HG03342 (cell line): ENCODE data around the gene GRM7.

Experiments
- ATAC-seq: cut with Tn5 transposase; IDR thresholded peaks from one replicate; pipeline ENCODE4 v1.9.1; 2021; ENCODE audit warnings: mild to moderate bottlenecking, moderate library complexity; ENCODE audit not compliant: unreplicated experiment

The GRM7 gene

DNA sequence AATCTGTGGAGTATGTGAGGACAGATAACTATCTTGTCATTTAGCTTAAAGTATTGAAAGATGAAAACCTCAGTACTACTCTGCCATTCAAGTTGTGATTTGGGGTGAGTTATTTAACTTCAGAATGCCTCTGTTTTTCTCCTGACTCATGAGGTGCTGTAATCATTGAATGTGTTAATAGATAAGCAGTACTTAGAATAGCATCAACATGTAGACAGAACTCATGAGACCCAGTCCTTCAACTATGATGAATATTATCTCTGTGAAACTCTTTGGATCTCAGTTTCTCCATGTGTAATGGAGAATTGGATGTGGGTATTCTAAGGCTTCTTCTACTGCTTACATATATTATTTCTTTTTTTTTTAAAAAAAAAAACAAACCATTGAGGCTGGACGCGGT lies 431.4 kb downstream of the GRM7 start:
- ATAC-seq, result no peak

DNA sequence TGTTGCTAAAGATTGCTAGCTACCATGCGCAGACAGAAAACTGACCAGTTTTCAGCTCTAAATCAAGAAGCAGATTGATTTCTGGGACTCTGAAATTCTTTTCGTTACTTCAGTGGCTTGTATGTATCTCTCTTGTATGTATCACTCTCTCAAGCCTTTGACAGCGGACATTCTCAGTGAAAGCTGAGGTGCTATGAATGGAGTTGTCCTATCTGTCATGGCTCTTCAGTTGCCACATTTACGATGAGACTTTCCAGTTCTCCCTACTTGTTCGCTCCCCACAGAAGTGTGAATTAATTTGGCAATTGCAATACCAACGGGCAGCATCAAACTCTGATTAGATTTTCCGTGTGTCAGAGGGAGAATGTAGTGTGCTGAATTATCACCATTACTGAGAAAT lies 432.4 kb downstream of the GRM7 start:
- ATAC-seq, result no peak

- no peak for ATAC-seq
Measured at GRCh38 chr3:7305561-7305960, 444.6 kb downstream of the GRM7 start.

DNA sequence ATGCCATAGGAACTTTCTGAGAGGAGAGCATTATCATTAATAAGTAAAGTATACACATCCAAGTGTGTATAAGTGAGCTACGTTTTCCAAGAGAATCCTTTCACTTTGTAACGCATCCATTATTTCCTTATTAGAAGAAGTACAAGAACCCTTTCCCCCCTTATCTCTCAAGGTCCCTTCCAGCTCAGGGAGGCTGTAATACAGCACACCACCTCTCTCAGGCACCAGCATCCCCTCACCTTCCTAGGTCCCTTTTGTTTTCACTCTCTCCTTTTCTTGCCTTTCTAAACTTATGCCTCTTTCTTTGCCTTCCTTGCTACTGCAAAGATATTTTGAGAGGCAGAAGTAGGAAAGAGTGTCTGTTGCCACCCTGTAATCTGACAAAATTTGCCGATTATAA lies 446.0 kb downstream of the GRM7 start:
- ATAC-seq, result no peak

- no peak for ATAC-seq
Measured at GRCh38 chr3:7307410-7307809, 446.5 kb downstream of the GRM7 start.

DNA sequence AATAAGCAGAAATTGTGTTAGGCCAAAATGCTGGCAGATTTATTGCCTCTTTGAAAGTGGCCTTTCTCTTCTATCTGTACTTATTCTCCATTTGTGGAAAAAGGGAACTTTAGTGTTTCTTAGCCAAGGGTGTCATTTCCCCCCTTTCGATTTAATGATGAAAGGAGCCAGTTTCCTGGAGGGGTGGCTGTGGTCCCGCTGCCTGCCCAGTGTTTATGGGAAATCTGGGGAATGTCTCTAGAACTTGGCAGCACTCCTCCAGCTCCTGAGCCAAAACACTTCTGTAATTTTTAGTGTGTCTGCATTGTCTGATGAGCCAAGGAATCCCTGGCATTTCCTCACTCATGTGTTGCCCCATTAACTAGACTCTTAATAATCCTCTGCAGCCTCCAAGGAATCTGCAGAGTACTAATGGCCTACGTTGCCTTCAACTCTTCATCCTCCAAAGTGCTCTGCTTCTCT lies 448.8 kb downstream of the GRM7 start:
- no peak for ATAC-seq

DNA sequence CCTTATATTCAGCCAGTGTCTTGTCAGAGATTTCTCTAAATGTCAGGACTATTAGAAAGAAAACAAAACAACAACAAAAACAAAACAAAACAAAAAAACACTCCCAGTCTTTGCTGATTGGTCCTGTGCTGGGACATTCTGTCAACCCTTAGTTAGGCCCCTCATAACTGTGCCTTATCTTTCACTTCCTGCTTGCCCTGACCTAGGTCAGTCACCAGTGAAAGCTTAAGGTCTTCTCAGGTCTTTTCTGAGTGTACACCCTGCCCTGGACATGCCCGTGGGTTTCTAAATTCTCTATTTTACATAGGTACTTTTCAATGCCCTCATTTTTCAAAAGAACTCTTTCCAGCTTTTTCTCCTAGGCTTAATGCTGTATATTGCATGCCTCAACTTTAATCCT lies 454.1 kb downstream of the GRM7 start:
- ATAC-seq, result no peak

- ATAC-seq, result no peak
Measured at GRCh38 chr3:7322957-7323669, 462.2 kb downstream of the GRM7 start.

- ATAC-seq, result no peak
Measured at GRCh38 chr3:7328339-7328738, 467.4 kb downstream of the GRM7 start.

- no peak for ATAC-seq
Measured at GRCh38 chr3:7332696-7333095, 471.8 kb downstream of the GRM7 start.

- no peak for ATAC-seq
Measured at GRCh38 chr3:7333125-7333524, 472.2 kb downstream of the GRM7 start.

- no peak for ATAC-seq
Measured at GRCh38 chr3:7340795-7341194, 479.9 kb downstream of the GRM7 start.

DNA sequence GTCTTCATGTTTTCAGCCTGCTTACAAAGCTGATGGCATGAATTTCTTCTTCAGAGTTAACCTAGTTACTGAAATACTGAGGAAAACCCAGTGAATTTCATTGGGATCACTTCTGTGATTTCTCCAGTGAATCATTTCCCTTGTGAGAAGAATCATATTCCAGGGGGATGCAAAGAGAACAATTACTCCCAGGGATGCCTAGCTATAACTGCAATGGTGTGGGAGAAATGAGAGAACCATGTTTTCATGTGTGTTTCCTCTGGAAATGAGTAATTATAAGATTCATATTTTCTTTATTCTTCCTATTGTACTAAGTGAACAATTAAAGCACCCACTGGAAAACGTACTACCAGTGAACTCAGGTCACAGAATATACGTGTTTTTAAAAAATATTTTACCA lies 485.4 kb downstream of the GRM7 start:
- no peak for ATAC-seq

DNA sequence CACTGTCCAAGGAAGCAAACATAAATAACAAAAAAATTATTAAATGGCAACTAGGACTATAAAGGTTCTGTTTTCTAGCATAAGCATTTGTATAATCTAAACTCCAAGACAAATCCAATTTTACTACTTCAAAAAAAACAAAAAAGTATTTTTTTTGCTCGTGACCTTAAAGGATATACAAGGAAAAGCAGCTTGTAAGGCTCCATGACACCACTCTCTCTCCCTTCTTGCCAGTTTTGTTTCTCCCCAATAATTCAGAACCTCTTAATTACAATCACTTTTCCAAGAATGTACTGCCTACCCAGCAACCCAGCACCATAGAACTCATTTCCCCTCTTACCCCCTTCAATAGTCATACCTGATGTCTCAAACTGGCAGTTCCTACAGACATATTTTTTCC lies 496.2 kb downstream of the GRM7 start:
- ATAC-seq, result no peak

- ATAC-seq, result no peak
Measured at GRCh38 chr3:7367968-7368367, 507.1 kb downstream of the GRM7 start.

GRCh38 chr3:7368597-7368996 lies 507.7 kb downstream of the GRM7 start:
- no peak for ATAC-seq

- ATAC-seq, result no peak
Measured at GRCh38 chr3:7371693-7372572, 511.0 kb downstream of the GRM7 start.

GRCh38 chr3:7377103-7377502 lies 516.2 kb downstream of the GRM7 start:
- no peak for ATAC-seq

- ATAC-seq, result no peak
Measured at GRCh38 chr3:7381741-7382140, 520.8 kb downstream of the GRM7 start.

DNA sequence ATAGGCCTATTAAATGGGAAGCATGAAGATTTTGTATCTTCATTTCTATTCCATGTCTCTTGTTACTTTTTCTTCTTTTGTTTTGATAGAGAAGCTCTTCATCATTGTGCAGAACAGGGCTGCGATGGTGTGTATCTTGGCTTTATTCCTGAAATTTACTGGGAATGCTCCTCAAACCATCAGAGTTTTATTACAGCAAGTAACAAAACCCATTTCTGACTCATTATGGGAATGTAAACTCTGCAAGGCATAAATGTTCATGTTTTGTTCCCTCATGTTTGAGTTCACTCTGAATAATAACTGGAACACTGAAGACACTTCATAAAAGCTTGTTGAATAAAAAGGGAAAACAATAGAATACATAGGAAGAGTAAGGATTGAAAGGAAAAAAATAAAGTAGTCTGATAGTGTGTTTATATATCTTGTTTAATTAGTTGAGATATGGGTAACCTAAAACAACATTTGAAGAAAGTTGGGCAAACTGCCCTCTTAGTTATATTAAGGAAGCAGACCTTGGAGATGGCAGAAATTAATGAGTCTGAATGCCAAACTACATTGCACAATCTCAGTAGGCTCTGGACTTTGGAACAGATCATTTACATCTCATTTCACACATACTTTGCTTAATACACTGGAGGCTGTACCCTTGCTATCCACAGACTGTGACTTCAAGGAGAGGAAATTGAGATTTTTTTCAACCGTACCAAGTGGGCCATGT lies 521.5 kb downstream of the GRM7 start:
- ATAC-seq, result no peak

- ATAC-seq, result no peak
Measured at GRCh38 chr3:7385635-7386034, 524.7 kb downstream of the GRM7 start.

GRCh38 chr3:7388026-7388425 lies 527.1 kb downstream of the GRM7 start:
- ATAC-seq, result no peak
